NK-92 treated with Interleukin-12 subunit alpha and Interleukin-12 subunit beta, amount 100 ng/mL, for 24 hours (cell line): ENCODE data around the gene RFESD.

Experiments
- DNase-seq: peaks from one replicate; lab custom pipeline; 2025; lab: John Stamatoyannopoulos, UW

Gene RFESD

GRCh38 chr5:95646569-95647431, at the start of gene RFESD:
Gene RFESD, plus strand, starts transcription at chr5:95646777. Its CDS starts 5,495 bp downstream, at chr5:95652272.
- DNase-seq: no peak

- DNase-seq: no peak
Measured at GRCh38 chr5:95599252-95599651, 47.3 kb upstream of the RFESD start.

- no peak for DNase-seq
Measured at GRCh38 chr5:95600557-95600956, 46.0 kb upstream of the RFESD start.

GRCh38 chr5:95605786-95606185, 40.8 kb upstream of the RFESD start:
- no peak for DNase-seq

- no peak for DNase-seq
Measured at GRCh38 chr5:95606419-95606818, 40.2 kb upstream of the RFESD start.

- DNase-seq: no peak
Measured at GRCh38 chr5:95609711-95610110, 36.9 kb upstream of the RFESD start.

- no peak for DNase-seq
Measured at GRCh38 chr5:95610546-95610945, 36.0 kb upstream of the RFESD start.

GRCh38 chr5:95611396-95611795, 35.2 kb upstream of the RFESD start:
- DNase-seq: no peak

GRCh38 chr5:95613514-95613913, 33.1 kb upstream of the RFESD start:
- no peak for DNase-seq

GRCh38 chr5:95615164-95615467, 31.5 kb upstream of the RFESD start:
- no peak for DNase-seq

GRCh38 chr5:95617057-95617456, 29.5 kb upstream of the RFESD start:
- no peak for DNase-seq

GRCh38 chr5:95619096-95619495, 27.5 kb upstream of the RFESD start:
- no peak for DNase-seq

- DNase-seq: no peak
Measured at GRCh38 chr5:95619514-95620029, 27.0 kb upstream of the RFESD start.

GRCh38 chr5:95620030-95620869, 26.3 kb upstream of the RFESD start, which contains the start of gene GPR150:
Gene GPR150, plus strand, starts transcription at chr5:95620087. Its CDS starts 189 bp downstream, at chr5:95620276.
- no peak for DNase-seq

GRCh38 chr5:95620870-95621838, 25.4 kb upstream of the RFESD start:
- DNase-seq: no peak

- DNase-seq: no peak
Measured at GRCh38 chr5:95621839-95622629, 24.5 kb upstream of the RFESD start.

GRCh38 chr5:95623706-95624105, 22.9 kb upstream of the RFESD start:
- DNase-seq: no peak

- no peak for DNase-seq
Measured at GRCh38 chr5:95624368-95624767, 22.2 kb upstream of the RFESD start.

GRCh38 chr5:95626701-95627100, 19.9 kb upstream of the RFESD start:
- DNase-seq: no peak

GRCh38 chr5:95627971-95628810, 18.4 kb upstream of the RFESD start:
- no peak for DNase-seq
